GM21381 (cell line): ENCODE data around the gene ZSCAN29.
"Not testable (repeated sequence)": the region's sequence is repeated elsewhere in the genome, so short reads cannot be mapped to it uniquely, and the experiment has no call there.

Experiments used
- ATAC-seq: cut with Tn5 transposase; IDR thresholded peaks from one replicate; pipeline ENCODE4 v1.9.1; 2021; ENCODE audit warnings: mild to moderate bottlenecking, moderate library complexity; ENCODE audit not compliant: unreplicated experiment

ZSCAN29 gene

DNA sequence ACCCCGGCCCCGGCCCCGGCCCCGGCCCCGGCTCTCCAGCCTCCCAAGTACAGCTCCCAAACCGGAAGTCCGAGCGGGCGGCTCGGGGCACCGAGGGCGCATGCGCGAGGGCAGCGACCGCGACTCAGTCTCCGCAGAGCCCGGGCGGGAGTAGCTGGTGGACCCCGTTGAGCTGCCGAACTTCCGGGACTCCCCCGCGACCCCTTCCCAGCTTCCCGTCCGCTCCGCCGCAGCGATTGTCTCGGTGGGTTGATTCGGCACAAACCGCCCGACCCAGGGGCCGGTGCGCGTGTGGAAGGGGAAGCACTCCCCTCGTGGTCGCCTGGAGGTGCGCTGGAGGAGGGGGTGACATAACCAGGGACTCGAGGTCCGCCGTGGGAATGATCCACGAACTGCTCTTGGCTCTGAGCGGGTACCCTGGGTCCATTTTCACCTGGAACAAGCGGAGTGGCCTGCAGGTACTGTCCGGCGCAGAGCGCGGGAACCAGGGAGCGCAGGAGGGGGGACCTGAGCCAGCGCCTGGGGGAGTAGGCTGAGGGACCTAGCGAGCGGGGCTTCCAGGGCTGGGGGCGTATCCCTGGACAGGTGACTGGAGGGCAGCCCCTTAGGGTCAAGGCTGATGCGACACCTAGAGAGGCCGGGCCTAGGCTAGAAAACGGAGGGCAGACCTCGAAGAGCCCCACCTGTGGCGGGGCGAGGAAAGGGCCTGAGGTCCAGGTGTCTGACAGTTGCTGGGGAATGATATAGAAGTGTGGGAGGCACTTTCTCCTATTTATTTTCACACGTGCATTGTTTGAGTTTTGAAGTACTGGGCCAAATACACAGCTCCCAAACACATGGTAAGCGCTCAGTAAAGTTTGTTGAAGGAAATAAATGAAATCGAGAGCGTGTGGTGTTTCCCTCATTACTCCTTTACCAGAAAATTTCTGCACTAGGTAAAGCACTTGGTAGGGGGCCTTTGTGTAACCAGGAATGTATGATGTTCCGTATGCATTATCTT is at the start of gene ZSCAN29, which contains the start of gene TUBGCP4:
TSS of gene ZSCAN29 (minus strand) at position 69 of the 1,000 bp plus-strand sequence. CDS start 1,130 bp downstream, outside the sequence.
TSS of gene TUBGCP4 (plus strand) at position 127 of the 1,000 bp plus-strand sequence. CDS start at position 381, 254 bp downstream.
- ATAC-seq, result peak; percentile 82

DNA sequence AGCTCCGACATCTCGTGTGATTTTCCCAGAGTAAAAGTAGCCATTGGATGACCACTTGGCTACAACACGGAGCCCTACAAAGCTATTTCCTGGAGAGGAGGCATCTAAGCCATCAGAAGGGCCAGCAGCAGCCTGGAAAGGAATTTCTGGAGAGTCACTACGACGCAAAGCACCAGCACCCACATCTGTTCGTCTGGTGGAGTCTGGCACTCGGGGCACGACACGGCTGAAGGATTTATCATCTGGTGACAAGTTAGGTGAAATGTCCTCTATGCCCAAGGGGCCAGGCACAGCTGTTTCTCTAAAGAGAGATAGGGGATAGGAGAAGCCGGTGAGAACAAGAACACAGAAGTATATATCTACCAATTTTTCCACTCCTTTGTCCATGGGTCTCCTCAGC is 49.6 kb upstream of the ZSCAN29 start:
- no peak for ATAC-seq

DNA sequence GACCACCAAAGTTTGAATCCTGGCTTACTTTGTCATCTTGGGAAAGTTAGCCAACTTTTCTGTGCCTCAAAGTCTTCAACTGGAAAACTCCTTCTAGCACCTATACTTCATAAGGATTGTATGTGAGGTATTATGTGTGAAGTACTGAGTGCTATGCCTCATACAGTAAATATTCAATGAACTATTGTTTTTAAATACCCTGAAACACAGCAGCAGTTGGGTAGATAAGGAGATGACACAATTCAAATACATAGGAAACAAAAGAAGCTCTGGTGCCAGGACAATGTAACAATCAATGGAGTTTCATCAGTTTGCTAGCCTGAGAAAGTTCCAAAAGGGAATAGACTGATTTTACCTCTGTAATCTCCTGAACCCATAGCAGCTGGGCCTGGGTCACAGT is 43.4 kb upstream of the ZSCAN29 start:
- no peak for ATAC-seq

DNA sequence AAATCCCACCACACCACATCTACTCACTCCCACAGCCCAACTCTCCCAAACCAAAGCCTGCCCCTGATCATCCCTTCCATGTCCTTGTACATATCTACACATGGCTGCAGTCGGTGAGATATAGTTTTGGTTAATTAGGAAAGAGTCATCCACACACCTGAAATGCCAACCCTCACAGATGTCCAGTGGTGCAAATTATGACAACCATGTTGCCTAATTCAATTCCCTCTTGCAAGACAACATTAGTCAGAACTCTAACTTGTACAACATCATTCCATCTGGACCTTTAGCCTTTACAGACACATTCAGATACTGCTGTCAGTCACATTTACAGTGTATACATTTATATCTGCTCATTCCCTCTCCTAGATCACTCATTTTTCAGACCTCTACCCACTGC is 41.3 kb upstream of the ZSCAN29 start:
- no peak for ATAC-seq

DNA sequence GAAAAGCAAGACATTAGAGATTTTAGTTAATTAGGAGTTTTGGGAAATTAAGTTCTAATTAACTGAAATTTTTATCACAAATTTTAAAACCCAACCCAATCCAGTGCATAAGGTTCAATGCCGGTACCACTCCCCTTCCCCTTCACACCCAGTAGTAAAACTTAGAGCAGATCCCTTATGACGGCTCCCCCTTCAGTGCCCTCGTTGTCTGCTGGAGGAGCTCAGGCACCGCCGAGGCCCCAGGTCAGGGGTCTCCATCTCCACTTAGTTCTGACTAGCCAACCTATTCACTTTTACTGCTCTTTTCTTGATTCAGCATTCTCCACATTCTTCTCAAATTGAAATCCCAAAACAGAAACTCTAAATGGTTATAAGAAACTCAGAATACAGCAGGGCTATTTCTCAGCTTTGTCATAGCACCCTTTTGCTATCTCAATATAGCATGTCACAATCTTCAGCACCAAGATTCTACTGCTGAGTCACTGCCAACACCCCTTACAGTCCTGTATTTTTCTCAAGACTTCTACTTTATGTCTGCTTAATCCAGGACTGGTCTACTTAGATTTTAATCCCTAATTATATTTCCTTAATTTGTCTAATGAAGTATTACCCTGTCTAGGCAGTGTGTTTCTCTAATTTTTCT is 39.9 kb upstream of the ZSCAN29 start:
- no peak for ATAC-seq

DNA sequence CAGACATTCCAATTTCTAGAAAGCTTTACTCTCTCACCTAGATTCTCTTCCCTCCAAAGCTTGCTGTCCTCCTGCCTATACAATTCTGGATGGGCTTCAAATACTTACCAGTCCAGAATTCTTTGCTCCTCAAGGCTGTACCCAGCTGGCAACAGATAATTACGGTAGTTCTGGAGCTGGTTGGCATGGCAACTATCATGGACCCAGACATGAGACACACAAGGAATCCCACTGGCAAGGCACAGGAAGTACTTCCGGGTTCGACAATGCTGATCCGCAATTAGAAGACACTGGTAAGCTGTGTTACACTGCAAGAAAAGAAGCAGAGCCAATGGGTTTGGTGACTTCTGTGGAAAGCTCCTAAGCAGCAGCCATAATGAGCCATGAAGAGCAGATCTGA is 37.9 kb upstream of the ZSCAN29 start:
- ATAC-seq, result no peak

DNA sequence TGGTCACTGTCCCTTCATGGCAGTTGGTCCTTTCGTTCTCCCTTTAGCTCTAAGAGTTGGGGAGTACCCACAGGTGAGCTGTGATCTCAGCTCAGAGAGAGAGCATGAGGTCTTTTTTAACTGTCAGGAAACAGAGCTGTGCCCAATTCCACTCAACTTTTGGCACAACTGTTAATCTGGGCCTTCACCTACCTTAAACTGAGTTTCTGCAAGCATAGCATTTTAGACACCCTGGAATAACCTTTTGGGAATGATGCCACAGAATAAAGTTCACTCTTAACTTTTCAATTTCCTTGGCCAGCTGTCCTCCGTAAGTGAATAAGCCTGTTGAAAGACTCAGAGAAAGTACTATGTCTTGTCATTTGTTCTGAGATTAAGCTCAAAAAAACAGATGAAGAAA is 36.0 kb upstream of the ZSCAN29 start:
- no peak for ATAC-seq

DNA sequence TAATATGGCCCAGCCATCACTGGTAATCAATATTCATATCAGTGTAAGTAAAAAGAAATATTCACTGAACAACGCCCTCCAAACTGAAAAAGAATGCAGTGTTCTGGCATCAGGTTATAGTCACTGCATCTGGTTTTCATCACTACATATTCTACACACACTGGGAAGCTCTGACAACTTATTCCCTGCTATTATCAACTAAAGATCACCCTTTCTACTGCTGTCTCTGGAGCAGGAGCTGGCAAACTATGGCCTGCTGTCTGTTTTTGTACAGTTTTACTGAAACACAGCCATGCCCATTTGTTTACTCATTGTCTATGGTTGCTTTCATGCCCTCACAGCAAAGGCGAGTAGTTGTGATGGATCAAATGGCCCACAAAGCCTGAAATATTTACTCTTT is 35.3 kb upstream of the ZSCAN29 start:
- ATAC-seq, result no peak

DNA sequence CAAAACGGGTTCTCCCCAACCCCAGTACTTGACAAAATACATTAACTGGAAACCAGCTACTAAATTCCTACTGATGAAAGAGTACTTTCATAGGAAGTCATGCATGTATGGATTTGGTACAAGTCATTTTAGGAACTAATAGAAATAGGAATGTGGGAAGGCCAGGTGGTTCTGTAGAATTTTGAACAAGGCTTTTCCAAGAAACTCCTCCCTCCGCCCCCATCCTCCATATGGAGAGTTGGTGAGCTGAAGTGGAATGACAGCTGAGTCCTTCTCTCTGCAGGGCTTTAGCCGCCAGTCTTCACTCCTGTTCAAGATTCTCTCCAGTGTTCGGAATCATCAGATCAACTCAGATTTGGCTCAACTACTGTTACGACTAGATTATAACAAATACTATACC is 33.3 kb upstream of the ZSCAN29 start:
- ATAC-seq, result no peak

DNA sequence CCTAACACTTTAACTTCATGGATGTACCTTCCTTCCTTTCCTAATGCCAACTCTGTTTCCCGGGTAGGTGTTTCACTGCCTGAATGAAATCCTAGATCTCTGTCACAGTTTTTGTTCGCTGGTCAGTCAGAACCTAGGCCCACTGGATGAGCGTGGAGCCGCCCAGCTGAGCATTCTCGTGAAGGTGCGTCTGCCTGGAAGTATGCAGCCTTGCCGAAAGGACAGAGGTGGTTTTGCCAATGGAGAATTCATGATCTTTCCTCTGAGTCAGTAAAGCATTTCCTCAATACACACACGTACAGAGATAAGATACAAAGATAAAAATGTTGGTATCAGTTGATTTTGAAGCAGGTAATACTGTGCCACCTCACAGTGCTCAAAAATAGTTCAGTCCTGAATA is 32.8 kb upstream of the ZSCAN29 start:
- ATAC-seq, result no peak

DNA sequence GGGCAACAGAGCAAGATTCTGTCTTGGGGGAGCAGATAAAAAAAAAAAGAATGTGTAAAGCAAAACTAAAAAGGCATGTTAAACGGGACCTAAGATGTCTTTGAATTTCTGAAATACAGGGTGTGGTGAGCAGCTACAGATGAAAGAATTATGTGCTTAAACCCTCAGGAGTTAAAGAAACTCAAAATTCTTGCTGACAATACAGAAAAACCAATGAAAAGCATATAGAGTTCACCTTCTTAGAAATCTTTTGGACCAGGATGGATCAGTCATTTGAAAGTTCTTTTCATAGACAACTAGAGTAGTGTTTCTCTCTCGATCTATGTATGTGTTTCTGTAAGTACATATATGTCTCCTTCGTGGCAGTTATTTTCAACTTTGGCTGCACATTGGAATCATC is 31.4 kb upstream of the ZSCAN29 start:
- ATAC-seq, result no peak

DNA sequence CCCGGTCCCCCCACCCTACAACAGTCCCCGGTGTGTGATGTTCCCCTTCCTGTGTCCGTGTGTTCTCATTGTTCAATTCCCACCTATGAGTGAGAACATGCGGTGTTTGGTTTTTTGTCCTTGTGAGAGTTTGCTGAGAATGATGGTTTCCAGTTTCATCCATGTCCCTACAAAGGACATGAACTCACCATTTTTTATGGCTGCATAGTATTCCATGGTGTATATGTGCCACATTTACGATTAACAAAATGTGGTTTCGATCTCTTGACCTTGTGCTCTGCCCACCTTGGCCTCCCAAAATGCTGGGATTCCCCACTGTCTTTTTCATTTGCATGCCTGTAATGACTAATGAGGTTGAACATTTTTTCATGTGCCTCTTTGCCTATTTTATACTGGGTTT is 22.7 kb upstream of the ZSCAN29 start:
- not testable (repeated sequence) for ATAC-seq

DNA sequence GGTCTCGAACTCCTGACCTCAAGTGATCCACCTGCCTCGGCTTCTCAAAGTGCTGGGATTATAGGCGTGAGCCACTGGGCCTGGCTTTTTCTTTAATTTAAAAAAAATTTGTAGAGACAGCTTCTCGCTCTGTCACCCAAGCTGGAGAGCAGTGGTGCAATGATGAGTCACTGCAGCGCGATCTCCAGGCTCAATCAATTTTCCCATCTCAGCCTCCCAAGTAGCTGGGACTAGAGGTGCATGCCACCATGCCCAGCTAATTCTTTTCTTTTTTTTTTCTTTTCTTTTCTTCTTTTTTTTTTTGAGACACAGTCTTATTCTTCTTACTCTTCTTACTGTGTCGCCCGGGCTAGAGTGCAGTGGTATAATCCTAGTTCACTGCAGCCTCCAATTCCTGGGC is 19.9 kb upstream of the ZSCAN29 start:
- ATAC-seq, result no peak

DNA sequence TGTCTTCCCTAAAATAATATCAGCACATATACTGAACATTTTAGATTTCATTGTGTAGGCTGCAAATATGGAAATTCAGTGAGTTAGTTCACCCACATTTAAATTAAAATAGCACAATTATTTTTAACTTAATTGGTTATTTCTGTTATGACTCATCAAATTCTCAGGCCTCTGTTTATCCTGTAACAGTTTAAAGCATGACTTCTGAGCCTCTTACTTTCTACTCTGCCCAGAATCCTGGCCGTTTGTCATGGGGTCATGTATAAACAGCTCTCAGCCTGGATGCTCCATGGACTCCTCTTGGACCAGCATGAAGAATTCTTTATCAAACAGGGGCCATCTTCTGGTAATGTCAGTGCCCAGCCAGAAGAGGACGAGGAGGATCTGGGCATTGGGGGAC is 12.2 kb upstream of the ZSCAN29 start:
- ATAC-seq, result no peak

DNA sequence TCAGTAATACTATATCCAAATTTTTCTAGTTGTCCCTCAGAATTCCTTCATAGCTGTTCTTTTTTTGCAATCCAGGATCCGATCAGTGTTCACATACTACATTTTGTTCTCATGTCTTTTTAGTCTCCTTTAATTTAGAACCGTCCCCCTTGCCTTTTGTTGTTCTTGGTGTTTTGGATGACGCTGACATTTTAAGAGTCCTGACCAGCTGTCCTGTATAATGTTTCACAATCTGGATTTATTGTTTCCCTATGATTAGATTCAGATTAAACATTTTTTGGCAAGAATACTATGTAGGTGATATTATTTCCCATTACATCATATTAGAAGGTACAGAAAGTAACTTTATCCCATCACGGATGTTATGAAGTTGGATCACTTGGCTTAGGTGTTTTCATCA is 11.5 kb upstream of the ZSCAN29 start:
- ATAC-seq, result no peak

DNA sequence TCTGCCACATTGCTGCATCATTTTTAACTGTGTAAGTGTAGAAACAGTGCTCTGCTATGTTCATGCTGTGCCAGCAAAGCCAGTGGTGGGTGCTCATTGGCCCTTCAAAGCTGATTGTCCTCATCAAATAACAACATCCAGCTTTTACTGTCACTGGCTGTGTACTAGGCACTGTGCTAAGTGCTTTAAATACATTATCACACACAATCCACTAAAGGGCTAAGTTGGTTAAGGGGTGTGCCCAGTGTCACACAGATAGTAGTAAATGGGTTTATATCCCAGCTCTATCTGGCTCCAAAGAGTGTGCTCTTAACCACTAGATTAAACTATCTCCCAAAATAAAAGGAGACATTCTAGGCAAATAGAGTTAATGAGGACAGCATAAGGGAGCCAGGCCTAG is 7.8 kb upstream of the ZSCAN29 start:
- no peak for ATAC-seq

DNA sequence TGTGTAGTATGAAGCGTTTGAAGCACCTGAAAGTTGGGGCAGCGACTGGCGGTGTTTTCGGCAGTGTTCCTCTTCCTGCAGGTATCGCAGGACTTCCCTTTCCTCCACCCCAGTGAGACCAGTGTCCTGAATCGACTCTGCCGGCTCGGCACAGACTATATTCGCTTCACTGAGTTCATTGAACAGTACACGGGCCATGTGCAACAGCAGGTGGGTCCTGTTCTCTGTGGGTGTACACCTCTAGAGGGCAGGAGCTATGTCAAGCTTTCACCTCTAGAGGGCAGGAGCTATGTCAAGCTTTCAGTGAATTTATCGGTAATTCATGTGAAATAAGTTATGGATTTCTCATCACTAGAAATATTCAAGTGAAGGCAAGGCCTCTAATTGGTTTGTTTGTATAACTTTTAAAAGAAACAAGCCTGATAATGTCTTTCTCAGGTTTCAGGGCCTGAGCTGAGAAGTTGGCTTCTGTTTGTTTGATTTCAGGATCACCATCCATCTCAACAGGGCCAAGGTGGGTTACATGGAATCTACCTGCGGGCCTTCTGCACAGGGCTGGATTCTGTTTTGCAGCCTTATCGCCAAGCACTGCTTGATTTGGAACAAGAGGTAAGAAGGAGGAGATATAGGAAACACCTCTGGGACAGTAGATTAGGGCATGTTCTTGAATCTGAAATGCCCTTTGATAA is 5.3 kb upstream of the ZSCAN29 start:
- ATAC-seq, result no peak

DNA sequence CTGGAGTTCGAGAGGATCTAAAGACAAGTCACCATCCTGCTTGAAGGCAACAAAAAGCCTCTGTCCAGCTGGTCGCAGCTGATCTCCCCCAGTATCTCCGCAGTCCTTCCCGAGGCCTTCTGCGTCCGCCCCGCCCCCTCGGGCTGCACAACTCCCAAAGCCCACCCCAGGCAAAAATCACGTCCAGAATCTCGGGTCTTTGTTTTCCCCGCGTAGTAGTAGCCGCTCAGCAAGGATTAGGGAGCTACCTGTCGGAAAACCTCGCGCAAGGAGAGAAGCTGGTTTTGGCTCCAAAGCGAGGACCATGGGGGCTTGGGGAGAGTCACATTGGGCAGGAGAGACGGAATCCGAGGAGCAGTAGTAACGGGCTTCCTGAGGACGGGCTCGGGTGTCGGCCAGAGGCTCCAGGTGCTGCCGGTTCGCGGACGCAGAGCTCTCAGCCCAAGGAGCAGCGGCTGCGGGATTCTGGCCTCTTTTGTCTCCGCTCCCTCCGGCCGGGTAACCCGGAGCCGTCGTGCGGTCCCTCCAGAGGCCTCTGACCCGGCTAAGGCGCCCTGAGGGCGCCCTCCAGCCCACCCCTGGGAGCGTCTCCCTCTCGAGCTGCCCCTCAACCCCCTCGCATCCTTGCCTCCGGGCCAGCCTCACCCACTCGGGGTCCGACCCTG is 401 bp downstream of the ZSCAN29 start:
- peak; percentile 46 for ATAC-seq

DNA sequence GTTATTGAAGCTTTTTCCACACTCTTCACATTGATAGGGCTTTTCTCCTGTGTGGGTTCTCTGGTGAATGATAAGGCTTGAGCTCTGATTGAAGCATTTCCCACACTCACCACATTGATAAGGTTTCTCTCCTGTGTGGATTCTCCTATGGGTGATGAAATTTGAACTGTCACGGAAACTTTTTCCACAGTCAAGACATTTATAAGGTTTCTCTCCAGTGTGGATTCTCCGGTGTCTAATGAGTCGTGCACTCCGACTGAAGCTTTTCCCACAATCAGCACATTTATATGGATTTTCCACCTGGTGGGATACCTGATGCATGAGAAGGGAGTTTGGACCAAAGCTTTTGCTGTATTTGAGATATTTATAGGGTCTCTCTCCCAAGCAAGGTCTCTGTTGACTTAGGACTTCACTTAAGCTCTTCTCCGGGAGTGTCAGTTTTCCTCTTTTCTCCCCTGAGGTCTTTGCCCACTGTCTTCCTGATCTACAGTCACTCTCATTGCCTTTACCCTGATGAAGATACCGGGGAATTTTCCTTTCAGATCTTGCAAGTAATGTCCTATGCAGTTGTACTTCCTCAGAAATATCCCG is 9.4 kb downstream of the ZSCAN29 start:
- ATAC-seq, result no peak

DNA sequence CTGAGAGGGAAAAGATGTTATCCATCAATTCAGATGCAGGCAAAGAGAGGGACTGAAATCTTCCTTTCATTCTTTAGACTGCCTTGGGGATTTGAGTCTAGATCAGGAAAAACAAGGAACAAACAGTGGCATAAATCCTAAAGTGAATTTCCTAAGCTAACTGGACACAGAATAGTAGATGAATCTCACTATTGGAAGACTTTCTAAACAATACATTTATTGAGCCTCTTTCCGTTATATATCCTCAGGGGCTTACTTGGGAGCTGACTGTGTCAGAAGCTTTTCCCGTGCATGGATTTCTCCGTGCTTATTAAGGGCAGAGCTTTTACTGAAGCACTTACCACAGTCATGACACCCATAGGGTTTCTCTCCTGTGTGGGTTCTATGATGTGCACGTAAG is 10.0 kb downstream of the ZSCAN29 start:
- ATAC-seq, result no peak
